ENCODE measurements around the gene GALNT18. TPM values are rescaled to one million over a fixed set of nuclear protein-coding genes. Genes with fewer than 3 reads are reported as not detected.

Gene GALNT18
- total RNA-seq, 1 donor from 2014 or later, result not detected

- CTCF ChIA-PET, result no interaction called here
These were observed 66.6 kb downstream of the GALNT18 start for GRCh38 chr11:11555208-11555607.

GRCh38 chr11:11553573-11553972, 68.2 kb downstream of the GALNT18 start:
- Mint-ChIP-seq H3K36me3 (ENCODE audit: low read depth) (no peaks in the 10 kb centered on the region), H3K27ac (no peak overlapping the region), H3K4me3 (no peak overlapping the region), H3K27me3 (no peaks in the 10 kb centered on the region), H3K4me1 (no peaks in the 10 kb centered on the region), H3K9me3 (no peaks in the 10 kb centered on the region)
- POLR2A ChIA-PET, result no interaction called here
- DNase-seq (no peak), ATAC-seq (ENCODE audit: low read depth) (no peak)
- CTCF ChIA-PET, result no interaction called here
- intact Hi-C loops (cut with micrococcal nuclease), result no loop called here
- no peak for TF ChIP-seq CTCF (IDR thresholded peaks at IDR 0.05)

More at GRCh38 chr11:11555208-11555607, 66.6 kb downstream of the GALNT18 start:
- H3K9me3 Mint-ChIP-seq, result no peaks in the 10 kb centered on the region
- no peaks in the 10 kb centered on the region for H3K36me3 Mint-ChIP-seq (ENCODE audit: low read depth)
- DNase-seq, result no peak
- no peaks in the 10 kb centered on the region for H3K4me1 Mint-ChIP-seq
- TF ChIP-seq CTCF (IDR thresholded peaks at IDR 0.05), result no peak
- H3K4me3 Mint-ChIP-seq, result no peak overlapping the region
- intact Hi-C loops (cut with micrococcal nuclease), result no loop called here
- no peak overlapping the region for H3K27ac Mint-ChIP-seq
- ATAC-seq (ENCODE audit: low read depth), result no peak
- no peaks in the 10 kb centered on the region for H3K27me3 Mint-ChIP-seq
- POLR2A ChIA-PET, result no interaction called here

GRCh38 chr11:11552529-11553087, 69.2 kb downstream of the GALNT18 start:
- ChIA-PET CTCF (no interaction called here), POLR2A (no interaction called here)
- intact Hi-C loops (cut with micrococcal nuclease), result no loop called here
- no peak for ATAC-seq (ENCODE audit: low read depth)
- H3K36me3 Mint-ChIP-seq (ENCODE audit: low read depth), result no peaks in the 10 kb centered on the region
- H3K9me3 Mint-ChIP-seq, result no peaks in the 10 kb centered on the region
- H3K27me3 Mint-ChIP-seq, result no peaks in the 10 kb centered on the region
- H3K27ac Mint-ChIP-seq, result no peak overlapping the region
- TF ChIP-seq CTCF (IDR thresholded peaks at IDR 0.05), result no peak
- no peak for DNase-seq
- H3K4me3 Mint-ChIP-seq, result no peak overlapping the region
- H3K4me1 Mint-ChIP-seq, result no peaks in the 10 kb centered on the region

- CTCF ChIA-PET, result no interaction called here
- POLR2A ChIA-PET, result no interaction called here
- Mint-ChIP-seq H3K4me3 (no peak overlapping the region), H3K36me3 (ENCODE audit: low read depth) (no peaks in the 10 kb centered on the region), H3K4me1 (no peaks in the 10 kb centered on the region), H3K27ac (no peak overlapping the region), H3K9me3 (no peaks in the 10 kb centered on the region), H3K27me3 (no peaks in the 10 kb centered on the region)
- DNase-seq (no peak), ATAC-seq (ENCODE audit: low read depth) (no peak)
- intact Hi-C loops (cut with micrococcal nuclease), result no loop called here
- no peak for TF ChIP-seq CTCF (IDR thresholded peaks at IDR 0.05)
These were observed 71.3 kb downstream of the GALNT18 start for GRCh38 chr11:11550534-11550933.

GRCh38 chr11:11545285-11546275, 76.2 kb downstream of the GALNT18 start:
- Mint-ChIP-seq H3K27me3 (no peaks in the 10 kb centered on the region), H3K27ac (no peak overlapping the region), H3K4me3 (no peak overlapping the region), H3K4me1 (no peaks in the 10 kb centered on the region), H3K9me3 (no peaks in the 10 kb centered on the region), H3K36me3 (ENCODE audit: low read depth) (no peaks in the 10 kb centered on the region)
- ATAC-seq (ENCODE audit: low read depth) (no peak), DNase-seq (no peak)
- POLR2A ChIA-PET, result no interaction called here
- TF ChIP-seq CTCF (IDR thresholded peaks at IDR 0.05), result no peak
- CTCF ChIA-PET, result no interaction called here
- intact Hi-C loops (cut with micrococcal nuclease), result no loop called here

All from activated B cell treated with CpG ODN at 0.5 μM for 24 hours (primary cell).